Left hindlimb (tissue), 1 donor: Measurements from ENCODE around the gene HACL1.
A peak's percentile ranks its signal among the peaks of the same experiment; 100 is the strongest.
"Not testable (repeated sequence)": the region's sequence is repeated elsewhere in the genome, so short reads cannot be mapped to it uniquely, and the experiment has no call there.

Experiments used
- DNase-seq: peaks from one replicate; pipeline ENCODE4 v3.0.0-alpha.2; 2018

Gene HACL1

DNA sequence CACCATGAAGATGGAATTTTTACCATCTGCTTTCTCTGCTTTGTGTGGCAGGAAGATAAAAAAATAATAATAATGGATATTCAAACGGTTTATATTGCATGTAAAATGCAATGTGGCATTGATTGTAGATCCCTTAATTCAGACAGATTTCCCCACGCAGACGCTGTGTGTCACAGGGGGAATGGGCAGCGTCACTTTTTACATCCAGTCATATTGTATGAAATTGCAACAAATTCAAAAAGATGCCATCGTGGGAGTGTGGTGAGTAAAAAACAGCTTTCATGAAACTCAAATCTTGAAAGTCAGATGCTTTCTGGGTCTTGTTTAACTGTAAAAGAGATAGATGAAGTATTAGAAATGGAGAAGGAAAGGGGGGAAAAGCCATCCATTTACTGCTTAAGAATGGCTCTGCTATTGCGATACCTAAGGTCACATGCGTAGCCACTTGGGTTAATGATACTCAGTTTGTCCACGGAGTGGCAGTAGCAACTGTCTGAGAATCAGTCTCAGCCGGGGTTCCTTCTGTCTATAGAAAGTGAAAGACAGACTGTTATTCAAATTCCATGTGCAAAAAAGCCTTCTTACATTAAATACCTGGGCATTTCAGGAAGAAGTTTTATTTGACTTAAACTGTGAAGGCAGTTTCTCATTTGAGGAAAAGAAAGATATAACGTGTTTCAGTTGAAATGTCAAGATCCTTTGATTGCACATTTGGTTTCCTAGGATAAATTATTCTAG lies 28.7 kb upstream of the HACL1 start:
- peak; percentile 60 for DNase-seq

DNA sequence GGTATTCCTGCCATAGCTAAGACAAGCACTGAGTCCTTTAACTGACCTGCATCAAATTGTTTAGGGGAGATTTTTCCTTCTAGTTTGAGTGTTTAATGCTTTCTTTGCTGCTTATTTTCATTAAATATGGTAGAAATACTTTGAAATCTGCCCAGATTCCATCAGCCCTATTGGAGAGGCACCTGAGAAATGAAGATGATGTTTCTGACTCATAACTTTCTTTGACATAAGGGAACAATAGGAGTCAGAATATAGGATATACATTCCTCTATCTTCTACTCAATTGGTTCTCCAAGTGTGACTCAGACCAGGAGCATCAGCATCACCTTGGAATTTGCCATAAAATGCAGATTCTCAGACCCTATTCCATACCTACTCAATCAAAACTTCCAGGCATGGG lies 27.6 kb upstream of the HACL1 start:
- DNase-seq = no peak

DNA sequence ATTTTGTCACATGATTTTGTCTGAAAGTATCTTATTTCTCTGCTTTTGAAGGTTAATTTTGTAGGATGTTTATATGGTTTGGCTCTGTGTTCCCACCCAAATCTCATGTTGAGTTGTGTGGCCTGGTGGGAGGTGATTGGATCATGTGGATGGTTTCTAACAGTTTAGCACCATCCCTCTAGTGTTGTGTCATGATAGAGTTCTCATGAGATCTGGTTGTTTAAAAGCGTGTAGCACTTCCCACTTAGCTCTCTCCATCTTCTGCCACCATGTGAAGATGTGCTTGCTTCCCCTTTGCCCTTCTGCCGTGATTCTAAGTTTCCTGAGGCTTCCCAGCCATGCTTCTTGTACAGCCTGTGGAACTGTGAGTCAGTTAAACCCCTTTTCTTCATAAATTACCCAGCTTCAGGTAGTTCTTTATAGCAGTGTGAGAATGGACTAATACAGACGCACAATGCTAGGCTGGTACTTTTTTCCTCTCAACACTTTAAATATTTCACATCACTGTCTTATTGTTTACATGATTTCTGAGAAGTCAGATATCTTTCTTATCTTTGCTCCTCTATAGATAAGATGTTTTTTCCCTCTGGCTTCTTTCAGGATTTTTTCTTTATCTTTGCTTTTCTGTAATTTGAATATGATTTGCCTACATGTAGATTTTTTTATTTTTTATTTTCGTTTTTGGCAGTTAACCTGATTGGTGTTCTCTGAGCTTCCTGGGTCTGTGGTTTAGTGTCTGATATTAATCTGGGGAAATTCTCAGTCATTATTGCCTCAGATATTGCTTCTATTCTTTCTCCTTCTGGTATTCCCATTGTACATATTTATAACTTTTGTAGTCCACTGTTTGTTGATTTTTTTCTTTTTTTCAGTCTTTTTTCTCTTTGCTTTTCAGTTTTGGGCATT lies 22.4 kb upstream of the HACL1 start:
- no peak for DNase-seq

DNA sequence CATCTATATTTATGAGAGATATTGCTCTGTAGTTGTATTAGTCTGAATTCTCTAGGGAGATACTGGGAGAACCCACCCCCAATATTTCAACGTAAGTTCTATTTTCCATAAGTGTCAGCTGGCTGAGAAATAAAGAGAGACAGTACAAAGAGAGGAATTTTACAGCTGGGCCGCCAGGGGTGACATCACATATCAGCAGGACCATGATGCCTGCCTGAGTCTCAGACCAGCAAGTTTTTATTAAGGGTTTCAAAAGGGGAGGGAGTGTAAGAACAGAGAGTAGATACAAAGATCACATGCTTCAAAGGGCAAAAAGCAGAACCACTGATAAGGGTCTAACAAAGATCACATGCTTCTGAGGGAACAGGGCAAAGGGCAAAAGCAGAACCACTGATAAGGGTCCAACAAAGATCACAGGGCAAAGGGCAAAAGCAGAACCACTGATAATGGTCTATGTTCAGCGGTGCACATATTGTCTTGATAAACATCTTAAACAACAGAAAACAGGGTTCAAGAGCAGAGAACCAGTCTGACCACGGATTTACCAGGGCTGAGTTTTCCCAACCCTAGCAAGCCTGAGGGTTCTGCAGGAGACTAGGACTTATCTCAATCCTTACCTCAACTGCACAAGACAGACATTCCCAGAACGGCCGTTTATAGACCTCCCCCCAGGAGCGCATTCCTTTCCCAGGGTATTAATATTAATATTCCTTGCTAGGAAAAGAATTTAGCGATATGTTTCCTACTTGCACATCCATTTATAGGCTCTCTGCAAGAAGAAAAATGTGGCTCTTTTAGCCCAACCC lies 18.5 kb upstream of the HACL1 start:
- not testable (repeated sequence) for DNase-seq

DNA sequence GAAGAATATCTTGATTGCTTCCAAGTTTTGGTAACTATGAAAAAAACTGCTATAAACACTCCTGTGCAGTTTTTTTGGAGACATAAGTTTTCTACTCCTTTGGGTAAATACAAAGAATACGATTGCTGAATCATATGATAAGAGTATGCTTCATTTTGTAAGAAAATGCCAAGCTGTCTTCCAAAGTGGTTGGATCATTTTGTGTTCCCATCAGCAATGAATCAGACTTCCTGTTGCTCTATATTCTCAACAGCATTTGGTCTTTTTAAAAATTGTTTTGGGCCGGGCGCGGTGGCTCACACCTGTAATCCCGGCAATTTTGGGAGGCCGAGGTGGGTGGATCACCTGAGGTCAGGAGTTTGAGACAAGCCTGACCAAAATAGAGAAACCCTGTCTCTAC lies 14.7 kb upstream of the HACL1 start:
- DNase-seq = no peak

DNA sequence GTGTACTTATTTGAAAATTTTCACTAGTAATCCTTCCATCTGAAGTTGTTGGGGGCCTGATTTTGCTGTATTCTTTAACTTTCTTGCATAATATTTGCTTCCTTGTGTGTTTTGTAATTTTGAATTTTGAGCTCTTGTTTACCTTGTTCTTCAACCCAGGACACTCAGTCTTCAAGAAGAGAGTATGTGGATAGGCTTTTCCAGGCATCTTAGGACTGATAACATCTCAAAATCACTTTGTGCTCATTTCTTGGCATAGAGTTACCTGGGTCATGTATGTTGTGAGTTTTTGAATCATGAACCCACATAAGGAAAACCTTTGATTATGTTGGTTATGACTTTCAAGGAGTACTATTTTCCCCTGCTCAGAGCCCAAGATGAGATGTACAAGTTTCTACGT lies 13.6 kb upstream of the HACL1 start:
- DNase-seq = no peak

DNA sequence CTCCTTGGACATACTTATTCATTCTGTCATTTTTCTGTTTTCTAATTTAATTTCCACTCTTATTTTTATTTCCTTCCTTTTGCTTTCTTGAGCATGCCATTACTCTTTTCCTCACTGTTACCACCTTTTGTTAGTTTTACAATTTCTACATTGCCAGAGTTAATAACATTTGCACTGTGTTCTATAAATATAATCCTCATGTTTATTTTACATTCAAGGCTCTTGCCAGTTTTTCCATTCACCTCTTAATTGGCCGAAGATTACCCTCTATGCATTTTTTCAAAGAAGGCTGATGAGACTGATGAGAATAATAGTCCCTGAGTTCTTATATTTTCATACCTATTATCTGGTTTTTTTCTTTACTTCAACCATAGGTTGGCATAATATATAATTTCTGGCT lies 10.6 kb upstream of the HACL1 start:
- no peak for DNase-seq

DNA sequence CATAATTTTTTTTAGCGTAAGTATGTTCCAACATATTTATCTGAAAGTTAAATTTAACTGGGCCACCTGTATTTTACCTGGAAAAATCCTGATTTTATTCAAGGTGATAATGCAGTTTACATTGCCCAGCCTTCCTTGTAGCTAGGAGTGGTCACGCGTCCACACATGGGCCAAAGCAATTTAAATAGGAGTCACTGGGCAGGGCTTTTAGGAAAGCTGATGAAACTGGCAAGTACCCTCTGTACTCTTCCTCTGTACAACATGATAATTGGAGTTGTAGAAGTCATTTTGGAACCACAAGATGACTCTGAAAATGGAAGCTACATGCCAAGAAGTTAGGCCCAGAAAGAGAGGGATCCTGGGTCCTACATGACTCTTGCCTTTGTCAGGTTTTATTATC lies 9.6 kb upstream of the HACL1 start:
- DNase-seq = no peak

DNA sequence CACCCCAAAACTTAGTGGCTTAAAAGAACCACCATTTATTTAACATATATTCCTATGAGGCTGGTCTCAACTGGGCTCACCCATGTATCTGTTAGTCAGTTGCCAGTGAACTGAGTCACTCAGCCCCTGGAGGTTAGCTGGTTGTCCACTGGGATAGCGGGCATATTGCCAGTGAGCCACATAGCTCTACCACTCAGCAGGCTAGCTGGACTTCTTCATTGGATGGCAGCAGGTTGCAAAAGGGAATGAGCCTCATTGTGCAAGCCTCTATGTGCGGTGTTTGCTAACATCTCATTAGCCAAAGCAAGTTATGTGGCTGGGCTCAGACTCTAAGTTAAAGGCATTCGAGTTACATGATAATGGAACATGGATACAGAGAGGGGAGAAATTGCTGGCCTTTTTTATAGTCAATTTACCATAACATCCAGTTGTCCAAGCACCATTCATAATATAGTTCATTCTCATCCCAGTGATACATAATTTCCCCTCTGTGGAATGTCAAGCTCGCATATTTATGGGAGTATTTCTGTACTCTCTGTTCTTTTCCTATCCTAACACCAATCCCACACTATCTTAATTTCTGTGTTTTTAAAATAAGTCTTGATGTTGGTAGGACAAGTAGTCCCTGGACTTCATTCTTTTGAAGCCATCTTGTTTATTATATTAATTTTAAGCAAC lies 8.9 kb upstream of the HACL1 start:
- DNase-seq = no peak

DNA sequence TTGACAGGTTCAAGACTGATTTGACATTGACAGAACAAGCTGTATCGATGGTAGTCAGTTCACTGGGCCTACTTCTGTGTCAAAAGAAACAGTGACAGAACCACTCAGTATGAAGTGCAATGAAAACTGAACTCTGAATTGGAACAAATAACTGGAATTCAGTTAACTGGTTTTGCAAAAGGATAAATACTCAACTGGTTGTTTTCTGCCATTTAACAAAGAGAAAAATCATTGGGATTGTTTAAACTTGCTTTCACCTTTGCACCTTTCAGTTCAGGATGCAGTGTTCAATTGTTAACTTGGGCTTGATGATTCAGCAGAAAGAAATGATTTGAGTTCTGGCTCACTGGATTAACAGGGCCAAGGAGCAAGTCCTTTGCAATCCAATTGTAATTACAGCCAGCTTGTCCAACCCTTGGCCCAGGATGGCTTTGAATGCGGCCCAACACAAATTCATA lies 5.1 kb upstream of the HACL1 start:
- no peak for DNase-seq

DNA sequence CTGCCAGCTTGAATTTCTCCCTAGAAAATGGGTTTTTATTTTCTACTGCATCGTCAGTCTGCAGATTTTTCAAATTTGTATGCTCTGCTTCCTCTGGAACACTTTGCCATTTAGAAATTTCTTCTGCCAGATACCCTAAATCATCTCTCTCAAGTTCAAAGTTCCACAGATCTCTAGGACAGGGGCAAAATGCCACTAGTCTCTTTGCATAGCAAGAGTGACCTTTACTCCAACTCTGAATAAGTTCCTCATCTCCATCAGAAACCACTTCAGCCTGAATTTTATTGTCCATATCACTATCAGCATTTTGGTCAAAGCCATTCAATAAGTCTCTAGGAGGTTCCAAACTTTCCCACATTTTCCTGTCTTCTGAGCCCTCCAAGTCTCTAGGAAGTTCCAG lies 3.2 kb upstream of the HACL1 start:
- DNase-seq = not testable (repeated sequence)

DNA sequence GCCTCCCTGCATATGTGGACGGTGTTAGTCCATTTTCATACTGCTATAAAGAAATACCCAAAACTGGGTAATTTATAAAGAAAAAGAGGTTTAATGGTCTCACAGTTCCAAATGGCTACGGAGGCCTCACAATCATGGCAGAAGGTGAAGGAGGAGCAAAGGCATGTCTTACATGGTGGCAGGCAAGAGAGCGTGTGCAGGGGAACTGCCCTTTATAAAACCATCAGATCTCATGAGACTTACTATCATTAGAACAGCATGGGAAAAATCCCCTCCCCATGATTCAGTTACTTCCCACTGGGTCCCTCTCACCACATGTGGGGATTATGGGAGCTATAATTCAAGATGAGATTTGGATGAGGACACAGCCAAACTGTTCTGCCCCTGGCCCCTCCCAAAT lies 1.4 kb upstream of the HACL1 start:
- DNase-seq = not testable (repeated sequence)

DNA sequence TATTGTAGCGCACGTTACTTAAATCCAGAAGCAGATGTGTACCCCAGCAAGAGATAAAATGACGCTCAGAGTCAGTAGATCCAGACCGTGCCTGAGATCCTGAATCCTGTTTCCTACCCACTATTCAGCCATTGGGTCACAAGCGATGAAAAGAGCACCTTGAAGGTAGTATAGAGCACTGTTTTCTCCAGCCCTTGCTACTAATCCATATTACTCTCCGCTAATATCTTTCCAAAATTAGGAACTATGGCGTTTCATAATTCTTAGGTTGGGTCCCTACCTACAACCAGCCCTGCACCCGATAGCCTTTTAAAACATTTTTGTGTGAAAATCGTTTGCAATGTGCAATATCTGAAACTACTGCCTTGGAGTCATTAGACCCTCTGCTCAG lies 772 bp upstream of the HACL1 start:
- no peak for DNase-seq

DNA sequence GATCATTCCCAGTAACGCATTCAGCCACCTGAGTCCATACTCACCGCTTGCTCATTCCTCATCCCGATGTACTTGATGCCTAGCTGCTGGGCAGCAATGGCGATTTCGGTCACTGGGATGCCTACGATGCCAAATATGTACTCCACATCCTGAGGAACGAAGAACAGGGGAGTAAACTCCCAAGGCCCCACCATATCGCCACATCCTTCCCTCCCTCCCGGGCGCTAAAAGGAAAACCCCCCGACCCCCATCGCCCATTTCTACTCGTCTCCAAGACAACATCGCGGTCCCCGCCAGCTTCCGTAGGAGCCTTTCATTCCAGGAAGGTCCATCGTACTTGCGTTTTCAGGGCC lies 347 bp downstream of the HACL1 start:
- no peak for DNase-seq

DNA sequence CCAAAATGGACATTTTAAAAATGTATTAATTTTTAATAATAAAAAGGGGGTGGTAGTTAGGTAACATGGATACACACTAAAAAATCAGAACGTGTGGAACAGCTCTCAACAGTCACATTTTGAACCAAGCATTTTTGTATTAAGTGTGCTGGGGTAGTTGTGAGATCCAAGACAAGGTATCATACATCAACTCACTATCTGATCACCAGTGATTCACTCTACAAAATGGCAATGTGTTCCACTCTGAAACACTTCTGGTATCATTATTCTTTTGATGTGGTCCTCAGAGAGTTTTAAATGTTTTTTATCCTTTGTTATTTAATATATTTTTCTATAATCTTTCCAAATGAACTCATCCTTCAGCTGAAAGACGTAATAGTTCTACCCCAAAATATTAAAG lies 5.4 kb downstream of the HACL1 start:
- no peak for DNase-seq

DNA sequence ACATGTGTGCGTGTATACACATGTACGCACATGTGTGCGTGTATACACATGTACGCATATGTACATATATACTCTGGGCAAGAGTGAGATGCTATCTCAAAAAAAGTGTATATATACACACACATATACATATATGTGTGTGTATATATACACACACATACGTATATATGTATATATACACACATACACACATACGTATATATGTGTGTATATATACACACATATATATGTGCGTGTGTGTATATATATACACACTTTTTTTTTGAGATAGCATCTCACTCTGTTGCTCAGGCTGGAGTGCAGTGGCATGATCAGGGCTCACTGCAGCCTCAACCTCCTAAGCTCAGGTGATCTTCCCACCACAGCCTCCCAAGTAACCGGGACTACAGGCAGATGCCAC lies 8.4 kb downstream of the HACL1 start:
- no peak for DNase-seq

DNA sequence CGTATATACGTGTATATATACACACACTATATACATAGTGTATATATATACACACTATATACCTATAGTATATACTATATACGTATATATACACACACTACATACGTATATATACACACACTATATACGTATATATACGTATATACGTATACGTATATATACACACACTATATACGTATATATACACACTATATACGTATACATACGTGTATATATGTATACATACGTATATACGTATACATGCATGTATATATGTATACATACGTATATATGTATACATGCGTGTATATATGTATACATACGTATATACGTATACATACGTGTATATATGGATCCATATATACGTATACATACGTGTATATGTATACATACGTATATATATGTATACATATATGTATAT lies 9.4 kb downstream of the HACL1 start:
- DNase-seq = no peak

DNA sequence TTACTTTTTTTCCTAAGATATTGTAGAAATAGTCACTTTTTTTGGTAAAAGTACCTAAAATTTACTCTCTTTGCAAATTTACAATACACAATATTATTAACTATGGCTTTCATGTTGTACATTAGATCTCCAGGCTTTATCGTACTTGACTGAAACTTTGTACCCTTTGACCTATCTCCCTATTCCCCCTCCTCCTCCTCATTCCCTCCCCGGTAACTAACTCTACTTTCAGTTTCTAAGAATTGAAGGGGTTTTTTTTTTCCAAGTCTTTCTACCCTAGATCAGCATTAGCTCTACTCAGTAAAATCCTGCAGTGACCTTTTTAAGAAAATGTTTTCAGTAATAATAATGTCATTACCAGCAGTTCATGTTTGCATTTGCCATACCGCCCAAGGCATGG lies 10.1 kb downstream of the HACL1 start:
- no peak for DNase-seq

DNA sequence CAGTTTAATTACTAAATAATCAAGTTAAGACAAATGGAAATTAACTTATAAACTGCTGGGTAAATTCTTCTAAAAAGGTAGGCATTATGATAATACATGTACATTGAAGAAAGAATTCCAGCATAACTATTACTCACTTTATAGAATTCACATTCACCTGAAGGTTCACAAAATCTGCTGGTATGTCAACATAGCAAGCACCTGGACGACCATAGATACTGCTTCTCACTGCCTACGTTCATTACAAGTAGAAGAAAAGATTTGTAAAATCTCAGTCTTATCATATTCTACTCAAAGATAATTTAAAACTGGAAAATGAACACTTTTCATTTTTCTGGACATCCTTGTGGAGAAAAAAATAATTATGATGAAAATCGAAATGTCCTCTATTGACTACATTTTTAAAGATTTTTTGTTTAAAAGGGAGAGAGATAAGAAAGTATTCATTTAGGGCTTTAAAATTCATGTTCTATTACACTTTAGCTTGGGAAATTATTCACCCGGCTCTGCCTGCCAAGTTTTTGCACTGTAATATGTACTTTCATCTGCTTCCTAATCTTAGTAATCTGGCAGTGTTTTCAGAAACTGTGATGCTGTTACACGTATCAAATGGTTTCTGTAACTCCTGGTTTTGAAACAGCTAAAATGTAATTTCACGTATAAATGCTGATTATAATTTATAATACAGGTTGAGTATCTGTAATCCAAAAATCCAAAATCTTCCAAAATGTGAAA lies 16.1 kb downstream of the HACL1 start:
- DNase-seq = no peak

DNA sequence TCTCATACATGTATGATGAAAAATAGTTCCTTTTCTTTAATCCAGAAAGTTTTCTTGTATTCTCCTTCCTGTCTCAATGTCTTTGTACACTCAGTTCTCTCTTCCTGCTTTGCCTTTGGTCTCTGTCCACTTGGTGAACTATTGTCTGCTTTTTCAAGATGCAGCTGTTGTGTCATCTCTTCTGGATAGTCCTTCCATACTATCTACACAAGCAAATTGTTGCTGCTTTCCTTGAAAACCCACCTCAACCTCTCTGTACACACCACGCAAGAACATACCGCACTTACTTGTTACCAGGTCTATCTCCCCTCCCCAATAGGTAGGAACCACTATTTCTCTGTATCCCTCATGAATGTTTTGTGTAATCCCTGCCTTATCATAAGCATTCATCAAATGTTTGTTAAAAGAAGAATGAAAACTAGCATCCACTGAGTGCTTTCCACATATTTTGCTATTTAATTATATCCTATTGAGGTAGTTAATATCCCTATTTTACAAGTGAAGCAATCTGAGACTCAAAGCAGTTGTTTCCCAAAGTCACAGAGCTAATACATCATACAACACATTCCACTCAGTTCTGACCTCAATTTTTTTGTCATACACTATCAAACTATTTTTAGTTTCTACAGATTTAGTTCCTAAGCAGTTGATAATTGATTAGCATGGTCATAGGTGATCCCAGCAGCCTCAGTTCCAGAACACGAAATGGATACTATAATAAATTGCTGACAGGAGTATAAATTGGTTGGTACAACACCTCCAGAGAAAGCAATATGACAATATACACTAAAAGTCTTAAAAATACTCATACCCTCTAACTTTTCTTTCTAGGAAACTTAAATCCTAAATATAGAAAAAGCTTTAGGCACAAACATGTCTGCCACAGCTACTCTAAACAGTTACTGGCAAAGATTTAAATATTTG lies 19.6 kb downstream of the HACL1 start:
- DNase-seq = no peak

DNA sequence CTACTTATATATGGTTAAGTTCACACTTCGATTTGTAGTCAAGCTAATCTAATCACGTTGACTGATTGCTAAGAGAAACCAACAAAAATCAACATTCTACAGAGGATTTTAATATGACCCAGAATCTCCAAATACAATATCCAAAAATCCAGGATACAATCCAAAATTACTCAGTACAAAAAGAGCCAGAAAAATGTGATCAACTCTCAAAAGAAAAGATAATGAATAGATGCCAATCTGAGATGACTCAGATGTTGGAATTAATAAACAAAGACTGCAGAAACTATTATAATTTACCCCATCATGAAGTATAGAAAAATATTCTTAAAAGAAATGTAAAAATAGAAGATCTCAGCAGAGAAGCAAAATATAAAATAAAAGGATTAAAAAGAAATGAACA lies 22.3 kb downstream of the HACL1 start:
- no peak for DNase-seq
